Activated CD4-positive, alpha-beta T cell treated with anti-CD3 and anti-CD28 coated beads, Interleukin-2, amount 50 U/mL, for 48 hours (primary cell): Measurements from ENCODE around the gene PCDHA13.
"Not testable (repeated sequence)": the region's sequence is repeated elsewhere in the genome, so short reads cannot be mapped to it uniquely, and the experiment has no call there.

Experiments used
- DNase-seq, 2 experiments: peaks; one replicate each; pipeline ENCODE4 v3.0.0-alpha.2; 2020

Gene PCDHA13

GRCh38 chr5:140881889-140882590 lies at the start of gene PCDHA13:
Gene PCDHA13, plus strand, starts transcription at chr5:140882124. Its CDS starts 145 bp downstream, at chr5:140882269.
- DNase-seq: no peak

DNA sequence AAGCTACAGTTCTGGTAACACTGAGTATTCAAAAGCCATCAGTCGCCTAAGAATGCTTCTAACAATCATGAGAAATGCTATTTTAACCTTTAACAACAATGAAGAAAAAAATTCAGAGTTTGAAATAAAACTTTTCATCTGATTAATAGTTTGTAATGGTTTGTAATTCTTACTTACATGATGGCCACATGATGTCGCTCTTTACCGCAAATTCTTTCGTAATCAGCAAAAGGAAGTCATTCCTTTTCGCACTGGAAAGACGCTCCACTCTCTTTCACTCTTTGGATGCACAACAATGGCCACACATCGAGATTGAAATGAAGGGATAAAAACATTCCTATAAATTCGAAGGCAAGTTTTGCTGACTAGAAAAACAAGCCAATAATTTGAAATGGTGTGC lies 47.9 kb upstream of the PCDHA13 start, which contains the start of gene PCDHA7:
PCDHA7 (plus strand) TSS at position 277 of the 400 bp plus-strand sequence; CDS start at position 392, 115 bp downstream.
- no peak for DNase-seq

- DNase-seq: not testable (repeated sequence)
These were observed 47.4 kb upstream of the PCDHA13 start for GRCh38 chr5:140834439-140835008.

GRCh38 chr5:140835622-140836510 lies 46.1 kb upstream of the PCDHA13 start:
- DNase-seq: no peak

- DNase-seq: peak; percentile 22 to 32
These were observed 40.7 kb upstream of the PCDHA13 start, which contains the start of gene PCDHA8 for GRCh38 chr5:140840978-140841962. Gene PCDHA8, plus strand, starts transcription at chr5:140841187. Its CDS starts 135 bp downstream, at chr5:140841322.

DNA sequence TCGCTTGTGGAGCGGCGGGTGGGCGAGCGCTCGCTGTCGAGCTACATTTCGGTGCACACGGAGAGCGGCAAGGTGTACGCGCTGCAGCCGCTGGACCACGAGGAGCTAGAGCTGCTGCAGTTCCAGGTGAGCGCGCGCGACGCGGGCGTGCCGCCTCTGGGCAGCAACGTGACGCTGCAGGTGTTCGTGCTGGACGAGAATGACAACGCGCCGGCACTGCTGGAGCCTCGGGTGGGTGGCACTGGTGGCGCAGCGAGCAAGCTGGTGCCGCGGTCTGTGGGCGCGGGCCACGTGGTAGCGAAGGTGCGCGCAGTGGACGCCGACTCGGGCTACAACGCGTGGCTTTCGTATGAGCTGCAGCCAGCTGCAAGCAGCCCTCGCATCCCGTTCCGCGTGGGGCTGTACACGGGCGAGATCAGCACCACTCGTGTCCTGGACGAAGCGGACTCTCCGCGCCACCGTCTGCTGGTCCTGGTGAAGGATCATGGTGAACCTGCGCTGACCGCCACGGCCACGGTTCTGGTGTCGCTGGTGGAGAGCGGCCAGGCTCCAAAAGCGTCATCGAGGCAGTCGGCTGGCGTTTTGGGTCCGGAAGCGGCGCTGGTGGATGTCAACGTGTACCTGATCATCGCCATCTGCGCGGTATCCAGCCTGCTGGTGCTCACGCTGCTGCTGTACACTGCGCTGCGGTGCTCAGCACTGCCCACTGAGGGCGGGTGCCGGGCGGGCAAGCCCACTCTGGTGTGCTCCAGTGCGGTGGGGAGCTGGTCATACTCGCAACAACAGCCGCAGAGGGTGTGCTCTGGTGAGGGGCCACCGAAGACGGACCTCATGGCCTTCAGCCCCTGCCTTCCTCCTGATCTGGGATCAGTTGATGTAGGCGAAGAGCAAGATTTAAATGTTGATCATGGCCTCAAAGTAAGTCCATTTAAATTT lies 38.9 kb upstream of the PCDHA13 start:
- DNase-seq: no peak

DNA sequence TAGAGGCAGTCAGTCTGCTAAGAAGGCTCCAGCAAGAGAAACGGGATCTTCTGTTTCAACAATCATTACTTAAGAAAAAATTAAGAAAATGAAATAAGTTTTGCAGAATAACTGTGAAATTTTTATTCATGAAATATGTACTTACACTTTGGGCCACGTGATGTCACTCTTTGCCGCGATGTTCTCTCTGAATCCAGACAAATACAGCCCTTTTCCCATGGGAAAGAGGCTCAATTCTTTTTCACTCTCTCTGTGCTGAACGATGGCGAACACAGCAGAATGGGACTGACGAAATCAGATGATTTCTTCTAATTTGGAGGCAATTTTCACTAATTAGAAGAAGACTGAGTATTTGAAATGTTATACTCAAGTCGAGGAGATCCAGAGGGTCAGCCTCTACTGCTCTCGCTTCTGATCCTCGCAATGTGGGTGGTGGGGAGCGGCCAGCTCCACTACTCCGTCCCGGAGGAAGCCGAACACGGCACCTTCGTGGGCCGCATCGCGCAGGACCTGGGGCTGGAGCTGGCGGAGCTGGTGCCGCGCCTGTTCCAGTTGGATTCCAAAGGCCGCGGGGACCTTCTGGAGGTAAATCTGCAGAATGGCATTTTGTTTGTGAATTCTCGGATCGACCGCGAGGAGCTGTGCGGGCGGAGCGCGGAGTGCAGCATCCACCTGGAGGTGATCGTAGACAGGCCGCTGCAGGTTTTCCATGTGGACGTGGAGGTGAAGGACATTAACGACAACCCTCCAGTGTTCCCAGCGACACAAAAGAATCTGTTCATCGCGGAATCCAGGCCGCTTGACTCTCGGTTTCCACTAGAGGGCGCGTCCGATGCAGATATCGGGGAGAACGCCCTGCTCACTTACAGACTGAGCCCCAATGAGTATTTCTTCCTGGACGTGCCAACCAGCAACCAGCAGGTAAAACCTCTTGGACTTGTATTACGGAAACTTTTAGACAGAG lies 33.5 kb upstream of the PCDHA13 start, which contains the start of gene PCDHA9:
PCDHA9 (plus strand) TSS at position 244 of the 964 bp plus-strand sequence; CDS start at position 358, 114 bp downstream.
- DNase-seq: not testable (repeated sequence)

DNA sequence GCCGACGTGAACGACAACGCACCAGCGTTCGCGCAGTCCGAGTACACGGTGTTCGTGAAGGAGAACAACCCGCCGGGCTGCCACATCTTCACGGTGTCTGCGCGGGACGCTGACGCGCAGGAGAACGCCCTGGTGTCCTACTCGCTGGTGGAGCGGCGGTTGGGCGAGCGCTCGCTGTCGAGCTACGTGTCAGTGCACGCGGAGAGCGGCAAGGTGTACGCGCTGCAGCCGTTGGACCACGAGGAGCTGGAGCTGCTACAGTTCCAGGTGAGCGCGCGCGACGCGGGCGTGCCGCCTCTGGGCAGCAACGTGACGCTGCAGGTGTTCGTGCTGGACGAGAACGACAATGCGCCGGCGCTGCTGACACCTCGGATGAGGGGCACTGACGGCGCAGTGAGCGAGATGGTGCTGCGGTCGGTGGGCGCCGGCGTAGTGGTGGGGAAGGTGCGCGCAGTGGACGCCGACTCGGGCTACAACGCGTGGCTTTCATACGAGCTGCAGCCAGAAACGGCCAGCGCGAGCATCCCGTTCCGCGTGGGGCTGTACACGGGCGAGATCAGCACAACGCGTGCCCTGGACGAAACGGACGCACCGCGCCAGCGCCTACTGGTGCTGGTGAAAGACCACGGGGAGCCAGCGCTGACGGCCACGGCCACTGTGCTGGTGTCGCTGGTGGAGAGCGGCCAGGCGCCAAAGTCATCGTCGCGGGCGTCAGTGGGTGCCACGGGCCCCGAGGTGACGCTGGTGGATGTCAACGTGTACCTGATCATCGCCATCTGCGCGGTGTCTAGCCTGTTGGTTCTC lies 31.9 kb upstream of the PCDHA13 start:
- DNase-seq: not testable (repeated sequence)

GRCh38 chr5:140855772-140856674 lies 25.9 kb upstream of the PCDHA13 start, which contains the start of gene PCDHA10:
Gene PCDHA10, plus strand, starts transcription at chr5:140855897. Its CDS starts 152 bp downstream, at chr5:140856049.
- no peak for DNase-seq

DNA sequence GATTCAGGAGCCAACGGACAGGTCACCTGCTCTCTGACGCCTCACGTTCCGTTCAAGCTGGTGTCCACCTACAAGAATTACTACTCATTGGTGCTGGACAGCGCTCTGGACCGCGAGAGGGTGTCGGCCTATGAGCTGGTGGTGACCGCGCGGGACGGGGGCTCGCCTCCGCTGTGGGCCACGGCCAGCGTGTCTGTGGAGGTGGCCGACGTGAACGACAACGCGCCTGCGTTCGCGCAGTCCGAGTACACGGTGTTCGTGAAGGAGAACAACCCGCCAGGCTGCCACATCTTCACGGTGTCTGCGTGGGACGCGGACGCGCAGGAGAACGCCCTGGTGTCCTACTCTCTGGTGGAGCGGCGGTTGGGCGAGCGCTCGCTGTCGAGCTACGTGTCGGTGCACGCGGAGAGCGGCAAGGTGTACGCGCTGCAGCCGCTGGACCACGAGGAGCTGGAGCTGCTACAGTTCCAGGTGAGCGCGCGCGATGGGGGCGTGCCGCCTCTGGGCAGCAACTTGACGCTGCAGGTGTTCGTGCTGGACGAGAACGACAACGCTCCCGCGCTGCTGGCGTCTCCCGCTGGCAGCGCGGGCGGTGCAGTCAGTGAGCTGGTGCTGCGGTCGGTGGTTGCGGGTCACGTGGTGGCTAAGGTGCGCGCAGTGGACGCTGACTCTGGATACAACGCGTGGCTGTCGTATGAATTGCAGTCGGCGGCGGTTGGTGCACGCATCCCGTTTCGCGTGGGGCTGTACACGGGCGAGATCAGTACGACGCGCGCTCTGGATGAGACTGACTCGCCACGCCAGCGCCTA lies 24.5 kb upstream of the PCDHA13 start:
- no peak for DNase-seq

DNA sequence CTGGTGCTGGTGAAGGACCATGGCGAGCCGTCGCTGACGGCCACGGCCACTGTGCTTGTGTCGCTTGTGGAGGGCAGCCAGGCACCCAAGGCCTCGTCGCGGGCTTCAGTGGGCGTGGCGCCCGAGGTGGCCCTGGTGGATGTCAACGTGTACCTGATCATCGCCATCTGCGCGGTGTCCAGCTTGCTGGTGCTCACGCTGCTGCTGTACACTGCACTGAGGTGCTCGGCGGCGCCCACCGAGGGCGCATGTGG lies 24.0 kb upstream of the PCDHA13 start:
- no peak for DNase-seq

DNA sequence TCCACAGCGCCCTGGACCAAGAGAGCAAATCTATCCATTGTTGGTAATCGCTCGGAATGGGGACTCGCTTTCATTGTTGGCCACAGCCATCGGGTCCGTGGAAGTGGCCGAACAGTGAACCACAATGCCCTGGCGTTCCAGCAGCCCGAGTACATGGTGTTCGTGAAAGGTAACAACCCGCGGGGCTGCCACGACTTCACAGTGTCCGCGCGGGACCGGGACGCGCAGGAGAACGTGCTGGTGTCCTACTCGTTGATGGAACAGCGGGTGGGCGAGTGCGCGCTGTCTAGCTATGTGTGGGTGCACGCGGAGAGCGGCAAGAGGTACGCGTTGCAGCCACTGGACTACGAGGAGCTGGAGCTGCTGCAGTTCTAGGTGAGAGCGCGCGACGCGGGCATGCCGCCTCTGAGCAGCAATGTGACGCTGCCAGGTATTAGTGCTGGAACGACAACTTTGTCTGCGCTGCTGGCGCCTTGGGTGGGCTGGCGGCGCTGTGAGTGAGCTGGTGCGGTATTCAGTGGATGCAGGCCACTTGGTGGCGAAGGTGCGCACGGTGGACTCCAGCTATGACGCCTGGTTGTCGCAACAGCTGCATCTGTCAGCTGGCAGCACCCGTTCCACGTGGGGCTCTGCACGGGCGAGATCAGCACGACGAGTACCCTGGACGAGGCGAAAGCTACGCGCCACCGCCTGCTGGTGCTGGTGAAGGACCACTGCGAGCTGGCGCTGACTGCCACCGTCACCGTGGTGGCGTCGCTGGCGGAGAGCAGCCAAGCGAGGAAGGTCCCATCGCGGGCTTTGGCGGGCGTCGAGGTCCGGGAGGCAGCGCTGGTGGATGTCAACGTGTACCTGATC lies 19.3 kb upstream of the PCDHA13 start:
- no peak for DNase-seq

GRCh38 chr5:140868721-140869554 lies 13.0 kb upstream of the PCDHA13 start, which contains the start of gene PCDHA11:
Gene PCDHA11, plus strand, starts transcription at chr5:140868957. Its CDS starts 147 bp downstream, at chr5:140869104.
- no peak for DNase-seq

DNA sequence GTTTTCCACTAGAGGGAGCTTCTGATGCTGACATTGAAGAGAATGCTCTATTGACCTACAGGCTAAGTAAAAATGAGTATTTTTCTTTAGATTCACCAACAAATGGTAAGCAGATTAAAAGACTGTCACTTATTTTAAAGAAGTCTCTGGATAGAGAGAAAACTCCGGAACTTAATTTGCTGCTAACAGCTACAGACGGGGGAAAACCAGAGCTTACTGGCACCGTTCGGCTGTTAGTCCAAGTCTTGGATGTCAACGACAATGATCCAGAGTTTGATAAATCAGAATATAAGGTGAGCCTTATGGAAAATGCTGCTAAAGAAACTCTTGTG lies 12.4 kb upstream of the PCDHA13 start:
- no peak for DNase-seq
